Measurements from ENCODE around the gene COL24A1.

- no peak for TF ChIP-seq CTCF (IDR thresholded peaks at IDR 0.05)
- no peak for TF ChIP-seq POLR2A (IDR thresholded peaks at IDR 0.05)
- no peak for TF ChIP-seq EP300 (IDR thresholded peaks at IDR 0.05)
Observed at GRCh38 chr1:86089765-86090164, 66.8 kb downstream of the COL24A1 start.
